Esophagus muscularis mucosa (tissue), 4 donors: ENCODE measurements around the gene CTDP1.

Source experiments
- EP300 ChIP-seq: sonication (generic); formaldehyde crosslinking; IDR thresholded peaks from one replicate; pipeline ENCODE4 v1.6.1; 2017; ENCODE audit warnings: antibody characterized with exemption
- POLR2A ChIP-seq: fragments of 450-650 bp; IDR thresholded peaks from one replicate; pipeline ENCODE4 v1.6.1; 2017; ENCODE audit warnings: antibody characterized with exemption, moderate library complexity, mild to moderate bottlenecking, low read depth
- POLR2AphosphoS5 ChIP-seq, 2 donors: sonication (generic); formaldehyde crosslinking; IDR thresholded peaks; one replicate each; pipeline ENCODE4 v1.6.1; 2017; ENCODE audit warnings: antibody characterized with exemption in 2 of 2
- TF ChIP-seq, protein P1 (sequence below), 3 experiments: fragments of 200-600 bp in 2 of 3; fragments of 450-650 bp in 1 of 3; sonication (generic) in 2 of 3; IDR thresholded peaks; one replicate each; pipeline ENCODE4 v1.5.1; 2017 to 2019; ENCODE audit warnings: antibody characterized with exemption in 3 of 3, mild to moderate bottlenecking in 2 of 3, moderate library complexity in 1 of 3

- peak; percentile 59 for TF ChIP-seq POLR2A
- TF ChIP-seq, protein P1, sequence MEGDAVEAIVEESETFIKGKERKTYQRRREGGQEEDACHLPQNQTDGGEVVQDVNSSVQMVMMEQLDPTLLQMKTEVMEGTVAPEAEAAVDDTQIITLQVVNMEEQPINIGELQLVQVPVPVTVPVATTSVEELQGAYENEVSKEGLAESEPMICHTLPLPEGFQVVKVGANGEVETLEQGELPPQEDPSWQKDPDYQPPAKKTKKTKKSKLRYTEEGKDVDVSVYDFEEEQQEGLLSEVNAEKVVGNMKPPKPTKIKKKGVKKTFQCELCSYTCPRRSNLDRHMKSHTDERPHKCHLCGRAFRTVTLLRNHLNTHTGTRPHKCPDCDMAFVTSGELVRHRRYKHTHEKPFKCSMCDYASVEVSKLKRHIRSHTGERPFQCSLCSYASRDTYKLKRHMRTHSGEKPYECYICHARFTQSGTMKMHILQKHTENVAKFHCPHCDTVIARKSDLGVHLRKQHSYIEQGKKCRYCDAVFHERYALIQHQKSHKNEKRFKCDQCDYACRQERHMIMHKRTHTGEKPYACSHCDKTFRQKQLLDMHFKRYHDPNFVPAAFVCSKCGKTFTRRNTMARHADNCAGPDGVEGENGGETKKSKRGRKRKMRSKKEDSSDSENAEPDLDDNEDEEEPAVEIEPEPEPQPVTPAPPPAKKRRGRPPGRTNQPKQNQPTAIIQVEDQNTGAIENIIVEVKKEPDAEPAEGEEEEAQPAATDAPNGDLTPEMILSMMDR (IDR thresholded peaks at IDR 0.05): no peak
- peak; percentile 81 to 93 for TF ChIP-seq POLR2AphosphoS5 (IDR thresholded peaks at IDR 0.05)
- no peak for TF ChIP-seq EP300
Observed at GRCh38 chr18:79678665-79679551, 695 bp upstream of the CTDP1 start.
